ENCODE results near the gene STK25.

Gene STK25

GRCh38 chr2:241478166-241478565, 30.2 kb downstream of the STK25 start:
- Mint-ChIP-seq H3K4me1 (no peaks in the 10 kb centered on the region), H3K4me3 (no peak overlapping the region), H3K27ac (ENCODE audit: low read depth) (no peak overlapping the region), H3K36me3 (ENCODE audit: insufficient read depth) (peaks cover 2% of the 10 kb centered on the region), H3K9me3 (no peaks in the 10 kb centered on the region), H3K27me3 (peaks cover 4% of the 10 kb centered on the region)
- DNase-seq (ENCODE audit: low spot score in 2 of 2), result no peak
- no peak for ATAC-seq (replicated peaks; ENCODE audit: extremely low read depth, poor library complexity, severe bottlenecking)

- Mint-ChIP-seq H3K36me3 (ENCODE audit: insufficient read depth) (peaks cover 2% of the 10 kb centered on the region), H3K9me3 (no peaks in the 10 kb centered on the region), H3K27me3 (peaks cover 17% of the 10 kb centered on the region), H3K4me3 (no peak overlapping the region), H3K4me1 (no peaks in the 10 kb centered on the region), H3K27ac (ENCODE audit: low read depth) (no peak overlapping the region)
- DNase-seq (ENCODE audit: low spot score in 2 of 2), result no peak
- no peak for ATAC-seq (replicated peaks; ENCODE audit: extremely low read depth, poor library complexity, severe bottlenecking)
Measured at GRCh38 chr2:241475267-241475666, 33.1 kb downstream of the STK25 start.

- Mint-ChIP-seq H3K36me3 (ENCODE audit: insufficient read depth) (no peaks in the 10 kb centered on the region), H3K4me3 (no peak overlapping the region), H3K4me1 (no peaks in the 10 kb centered on the region), H3K27me3 (peaks cover 17% of the 10 kb centered on the region), H3K9me3 (no peaks in the 10 kb centered on the region), H3K27ac (ENCODE audit: low read depth) (no peak overlapping the region)
- DNase-seq (ENCODE audit: low spot score in 2 of 2) (no peak), ATAC-seq (replicated peaks; ENCODE audit: extremely low read depth, poor library complexity, severe bottlenecking) (no peak)
Measured at GRCh38 chr2:241473399-241473798, 35.0 kb downstream of the STK25 start.

GRCh38 chr2:241469746-241470145, 38.6 kb downstream of the STK25 start:
- H3K4me1 Mint-ChIP-seq, result no peaks in the 10 kb centered on the region
- ATAC-seq (replicated peaks; ENCODE audit: extremely low read depth, poor library complexity, severe bottlenecking) (no peak), DNase-seq (ENCODE audit: low spot score in 2 of 2) (no peak)
- no peaks in the 10 kb centered on the region for H3K36me3 Mint-ChIP-seq (ENCODE audit: insufficient read depth)
- H3K27me3 Mint-ChIP-seq, result peaks cover 17% of the 10 kb centered on the region
- H3K9me3 Mint-ChIP-seq, result no peaks in the 10 kb centered on the region
- H3K27ac Mint-ChIP-seq (ENCODE audit: low read depth), result no peak overlapping the region
- H3K4me3 Mint-ChIP-seq, result no peak overlapping the region

GRCh38 chr2:241468476-241468781, 40.0 kb downstream of the STK25 start:
- Mint-ChIP-seq H3K27me3 (peaks cover 16% of the 10 kb centered on the region), H3K36me3 (ENCODE audit: insufficient read depth) (no peaks in the 10 kb centered on the region), H3K27ac (ENCODE audit: low read depth) (no peak overlapping the region), H3K4me1 (no peaks in the 10 kb centered on the region), H3K4me3 (no peak overlapping the region), H3K9me3 (no peaks in the 10 kb centered on the region)
- ATAC-seq (replicated peaks; ENCODE audit: extremely low read depth, poor library complexity, severe bottlenecking) (no peak), DNase-seq (ENCODE audit: low spot score in 2 of 2) (no peak)

GRCh38 chr2:241467777-241468475, 40.5 kb downstream of the STK25 start:
- peaks cover 11% of the 10 kb centered on the region for H3K27me3 Mint-ChIP-seq
- ATAC-seq (replicated peaks; ENCODE audit: extremely low read depth, poor library complexity, severe bottlenecking) (no peak), DNase-seq (ENCODE audit: low spot score in 2 of 2) (no peak)
- no peak overlapping the region for H3K4me3 Mint-ChIP-seq
- no peaks in the 10 kb centered on the region for H3K9me3 Mint-ChIP-seq
- no peaks in the 10 kb centered on the region for H3K36me3 Mint-ChIP-seq (ENCODE audit: insufficient read depth)
- H3K4me1 Mint-ChIP-seq, result no peaks in the 10 kb centered on the region
- H3K27ac Mint-ChIP-seq (ENCODE audit: low read depth), result no peak overlapping the region

GRCh38 chr2:241466230-241466629, 42.2 kb downstream of the STK25 start:
- no peaks in the 10 kb centered on the region for H3K36me3 Mint-ChIP-seq (ENCODE audit: insufficient read depth)
- no peaks in the 10 kb centered on the region for H3K27me3 Mint-ChIP-seq
- no peaks in the 10 kb centered on the region for H3K9me3 Mint-ChIP-seq
- DNase-seq (ENCODE audit: low spot score in 2 of 2) (no peak), ATAC-seq (replicated peaks; ENCODE audit: extremely low read depth, poor library complexity, severe bottlenecking) (no peak)
- H3K4me3 Mint-ChIP-seq, result no peak overlapping the region
- H3K27ac Mint-ChIP-seq (ENCODE audit: low read depth), result no peak overlapping the region
- no peaks in the 10 kb centered on the region for H3K4me1 Mint-ChIP-seq

- ATAC-seq (replicated peaks; ENCODE audit: extremely low read depth, poor library complexity, severe bottlenecking) (no peak), DNase-seq (ENCODE audit: low spot score in 2 of 2) (no peak)
- H3K9me3 Mint-ChIP-seq, result no peaks in the 10 kb centered on the region
- no peaks in the 10 kb centered on the region for H3K27me3 Mint-ChIP-seq
- no peak overlapping the region for H3K4me3 Mint-ChIP-seq
- H3K36me3 Mint-ChIP-seq (ENCODE audit: insufficient read depth), result no peaks in the 10 kb centered on the region
- no peak overlapping the region for H3K27ac Mint-ChIP-seq (ENCODE audit: low read depth)
- no peaks in the 10 kb centered on the region for H3K4me1 Mint-ChIP-seq
Measured at GRCh38 chr2:241465543-241465942, 42.8 kb downstream of the STK25 start.

GRCh38 chr2:241463276-241464135, 44.9 kb downstream of the STK25 start:
- no peak for DNase-seq (ENCODE audit: low spot score in 2 of 2)
- Mint-ChIP-seq H3K9me3 (no peaks in the 10 kb centered on the region), H3K36me3 (ENCODE audit: insufficient read depth) (no peaks in the 10 kb centered on the region), H3K4me3 (no peak overlapping the region), H3K27me3 (no peaks in the 10 kb centered on the region), H3K27ac (ENCODE audit: low read depth) (no peak overlapping the region), H3K4me1 (no peaks in the 10 kb centered on the region)
- ATAC-seq (replicated peaks; ENCODE audit: extremely low read depth, poor library complexity, severe bottlenecking), result no peak

GRCh38 chr2:241461693-241462677, 46.4 kb downstream of the STK25 start:
- no peaks in the 10 kb centered on the region for H3K27me3 Mint-ChIP-seq
- DNase-seq (ENCODE audit: low spot score in 2 of 2), result no peak
- no peak overlapping the region for H3K4me3 Mint-ChIP-seq
- H3K36me3 Mint-ChIP-seq (ENCODE audit: insufficient read depth), result no peaks in the 10 kb centered on the region
- no peaks in the 10 kb centered on the region for H3K9me3 Mint-ChIP-seq
- no peak for ATAC-seq (replicated peaks; ENCODE audit: extremely low read depth, poor library complexity, severe bottlenecking)
- H3K4me1 Mint-ChIP-seq, result no peaks in the 10 kb centered on the region
- H3K27ac Mint-ChIP-seq (ENCODE audit: low read depth), result no peak overlapping the region

GRCh38 chr2:241460631-241461030, 47.8 kb downstream of the STK25 start:
- H3K9me3 Mint-ChIP-seq, result no peaks in the 10 kb centered on the region
- no peaks in the 10 kb centered on the region for H3K4me1 Mint-ChIP-seq
- DNase-seq (ENCODE audit: low spot score in 2 of 2) (no peak), ATAC-seq (replicated peaks; ENCODE audit: extremely low read depth, poor library complexity, severe bottlenecking) (no peak)
- no peaks in the 10 kb centered on the region for H3K27me3 Mint-ChIP-seq
- no peak overlapping the region for H3K27ac Mint-ChIP-seq (ENCODE audit: low read depth)
- H3K4me3 Mint-ChIP-seq, result no peak overlapping the region
- H3K36me3 Mint-ChIP-seq (ENCODE audit: insufficient read depth), result no peaks in the 10 kb centered on the region

- DNase-seq (ENCODE audit: low spot score in 2 of 2) (no peak), ATAC-seq (replicated peaks; ENCODE audit: extremely low read depth, poor library complexity, severe bottlenecking) (no peak)
- Mint-ChIP-seq H3K9me3 (no peaks in the 10 kb centered on the region), H3K4me1 (no peaks in the 10 kb centered on the region), H3K36me3 (ENCODE audit: insufficient read depth) (no peaks in the 10 kb centered on the region), H3K27ac (ENCODE audit: low read depth) (no peak overlapping the region), H3K27me3 (no peaks in the 10 kb centered on the region), H3K4me3 (no peak overlapping the region)
Measured at GRCh38 chr2:241459520-241459919, 48.9 kb downstream of the STK25 start.

Data from central memory CD8-positive, alpha-beta T cell (primary cell).